Keratinocyte (primary cell): Measurements from ENCODE around the gene CARMIL1. TPM values are rescaled to one million over a fixed set of nuclear protein-coding genes. Genes with fewer than 3 reads are reported as not detected.

ENCODE experiments used
- DNase-seq: peaks from one replicate; pipeline ENCODE4 v3.0.0-alpha.2; 2011; ENCODE audit warnings: low read depth, missing footprints, low spot score
- FAIRE-seq: peaks from 2 replicates; lab custom pipeline; 2011; peaks lifted over from hg19 to GRCh38; lab: Jason Lieb, UNC
- H2AFZ ChIP-seq: 2 replicates; pipeline ENCODE4 v1.6.0; 2012; ENCODE audit warnings: low read length, control low read depth, inconsistent platforms; ENCODE audit not compliant: control insufficient read depth
- H3K27ac ChIP-seq: 2 replicates; pipeline ENCODE4 v1.5.1; 2011; ENCODE audit warnings: low read length; ENCODE audit not compliant: control insufficient read depth, insufficient read depth
- H3K27me3 ChIP-seq: 3 replicates; pipeline ENCODE4 v1.6.0; 2011; ENCODE audit warnings: low read length; ENCODE audit not compliant: control insufficient read depth, insufficient read depth; ENCODE audit errors: extremely low read depth
- H3K36me3 ChIP-seq, 2 experiments: 2 replicates in 1 of 2; 3 replicates in 1 of 2; pipeline ENCODE4 v1.5.1; 2011; ENCODE audit warnings: low read length in 2 of 2, mild to moderate bottlenecking in 1 of 2; ENCODE audit not compliant: control insufficient read depth in 2 of 2, insufficient read depth in 2 of 2; ENCODE audit errors: extremely low read depth in 1 of 2
- H3K4me1 ChIP-seq: 3 replicates; pipeline ENCODE4 v1.5.1; 2011; ENCODE audit warnings: low read length; ENCODE audit not compliant: control insufficient read depth, insufficient read depth; ENCODE audit errors: extremely low read depth
- H3K4me2 ChIP-seq: 3 replicates; pipeline ENCODE4 v1.6.0; 2011; ENCODE audit warnings: low read depth, low read length; ENCODE audit not compliant: control insufficient read depth, insufficient read depth; ENCODE audit errors: extremely low read depth
- H3K4me3 ChIP-seq, 3 experiments: fragments of 200-600 bp in 1 of 3; sonication (generic) in 1 of 3; 2 replicates in 2 of 3; 3 replicates in 1 of 3; pipeline ENCODE4 v1.5.1; 2011 to 2016; ENCODE audit warnings: low read length in 3 of 3, mild to moderate bottlenecking in 3 of 3, control low read depth in 2 of 3, inconsistent platforms in 1 of 3, low read depth in 1 of 3, mixed read lengths in 1 of 3, mixed run types in 1 of 3, moderate library complexity in 1 of 3; ENCODE audit not compliant: control insufficient read depth in 2 of 3, insufficient read depth in 2 of 3; ENCODE audit errors: extremely low read depth in 1 of 3
- H3K79me2 ChIP-seq: 2 replicates; pipeline ENCODE4 v1.6.0; 2012; ENCODE audit warnings: low read length; ENCODE audit not compliant: control insufficient read depth, insufficient read depth
- H3K9ac ChIP-seq: 3 replicates; pipeline ENCODE4 v1.6.0; 2011; ENCODE audit warnings: low read length; ENCODE audit not compliant: control insufficient read depth, insufficient read depth; ENCODE audit errors: extremely low read depth
- H3K9me1 ChIP-seq: 3 replicates; pipeline ENCODE4 v1.6.0; 2011; ENCODE audit warnings: low read length; ENCODE audit not compliant: control insufficient read depth, insufficient read depth; ENCODE audit errors: extremely low read depth
- H3K9me3 ChIP-seq: 2 replicates; pipeline ENCODE4 v1.5.1; 2012; ENCODE audit warnings: low read depth, low read length; ENCODE audit not compliant: control insufficient read depth
- H4K20me1 ChIP-seq: 3 replicates; pipeline ENCODE4 v1.6.0; 2011; ENCODE audit warnings: low read length; ENCODE audit not compliant: control insufficient read depth, insufficient read depth; ENCODE audit errors: extremely low read depth
- CTCF ChIP-seq, 3 experiments: IDR thresholded peaks in 1 of 3; conservative IDR thresholded peaks in 1 of 3; optimal IDR thresholded peaks in 1 of 3; 2 replicates in 2 of 3; 3 replicates in 1 of 3; pipeline versions ENCODE3 to v1.5.1; 2011; ENCODE audit warnings: low read length in 3 of 3, mild to moderate bottlenecking in 3 of 3, moderate library complexity in 2 of 3, control low read depth in 1 of 3, inconsistent platforms in 1 of 3; ENCODE audit not compliant: insufficient read depth in 2 of 3; ENCODE audit errors: extremely low read depth in 1 of 3
- EZH2 ChIP-seq: IDR thresholded peaks from one replicate; pipeline ENCODE4 v1.6.1; 2012; ENCODE audit warnings: inconsistent platforms, mild to moderate bottlenecking, low read length, moderate library complexity
- dilution Hi-C: fragments of 300-500 bp; cut with MboI; formaldehyde crosslinking; loops from one replicate; pipeline ENCODE4 v1.7.0; 2020; ENCODE audit warnings: low sequenced_read_pairs; ENCODE audit not compliant: extremely low pct_ligation_motif_present
- polyA plus RNA-seq, 5 experiments: library from polyadenylated mRNA; depleted of rRNA in 3 of 5; stranded (reverse) in 3 of 5; stranded (forward) in 1 of 5; unstranded in 1 of 5; fragments of >200 nt; gene quantifications; 1 replicate in 1 of 5; 2 replicates in 3 of 5; 3 replicates in 1 of 5; pipeline versions ENCODE4 v1.2.1 to v1.2.3, GENCODE V29; 2011 to 2012; ENCODE audit warnings: missing spikeins in 2 of 5, low read depth in 1 of 5, low replicate concordance in 1 of 5

CARMIL1 gene
- polyA plus RNA-seq, 1 donor (not counting 4 experiments of a cell fraction or from before 2014, with no cell fraction given), result 18.9 TPM

- Histone ChIP-seq H3K4me1 (no peaks in the 10 kb centered on the region), H3K36me3 (no peaks in the 10 kb centered on the region), H3K9me3 (no peaks in the 10 kb centered on the region), H2AFZ (no peak overlapping the region), H4K20me1 (no peaks in the 10 kb centered on the region), H3K79me2 (peaks cover 52% of the 10 kb centered on the region), H3K9me1 (no peaks in the 10 kb centered on the region), H3K27ac (no peak overlapping the region), H3K9ac (no peak overlapping the region), H3K27me3 (no peaks in the 10 kb centered on the region), H3K4me2 (no peak overlapping the region), H3K4me3 (no peak overlapping the region)
- DNase-seq (no peak), FAIRE-seq (no peak)
- no peak for TF ChIP-seq CTCF (optimal IDR thresholded peaks at IDR 0.05 in 1 of 3, IDR thresholded peaks at IDR 0.05 in 1 of 3, conservative IDR thresholded peaks at IDR 0.05 in 1 of 3; ENCODE audit: extremely low read depth in 1 of 3, insufficient read depth in 2 of 3, low read length in 3 of 3)
- TF ChIP-seq EZH2, result no peak
- dilution Hi-C loops, result no loop called here
These were observed 96.0 kb downstream of the CARMIL1 start for GRCh38 chr6:25375125-25375524.

- no peak overlapping the region for H3K27ac ChIP-seq
- dilution Hi-C loops, result no loop called here
- no peak for FAIRE-seq
These were observed 98.5 kb downstream of the CARMIL1 start for GRCh38 chr6:25377664-25378063.

More at GRCh38 chr6:25377664-25378063, 98.5 kb downstream of the CARMIL1 start:
- DNase-seq, result no peak
- no peak overlapping the region for H3K4me2 ChIP-seq
- H3K9ac ChIP-seq, result no peak overlapping the region
- no peak overlapping the region for H2AFZ ChIP-seq
- no peaks in the 10 kb centered on the region for H3K4me1 ChIP-seq
- H3K36me3 ChIP-seq, result no peaks in the 10 kb centered on the region
- H3K9me1 ChIP-seq, result no peaks in the 10 kb centered on the region
- no peaks in the 10 kb centered on the region for H4K20me1 ChIP-seq
- H3K4me3 ChIP-seq, result no peak overlapping the region
- H3K9me3 ChIP-seq, result no peaks in the 10 kb centered on the region
- peaks cover 43% of the 10 kb centered on the region for H3K79me2 ChIP-seq
- TF ChIP-seq EZH2 (no peak), CTCF (optimal IDR thresholded peaks at IDR 0.05 in 1 of 3, IDR thresholded peaks at IDR 0.05 in 1 of 3, conservative IDR thresholded peaks at IDR 0.05 in 1 of 3; ENCODE audit: extremely low read depth in 1 of 3, insufficient read depth in 2 of 3, low read length in 3 of 3) (no peak)
- no peaks in the 10 kb centered on the region for H3K27me3 ChIP-seq
